ENCODE data around the gene SLIT1.

SLIT1 gene

GRCh38 chr10:97017474-97017903 is 168.3 kb downstream of the SLIT1 start:
- no peak for DNase-seq

GRCh38 chr10:97016728-97017473 is 168.9 kb downstream of the SLIT1 start:
- DNase-seq, result no peak

DNA sequence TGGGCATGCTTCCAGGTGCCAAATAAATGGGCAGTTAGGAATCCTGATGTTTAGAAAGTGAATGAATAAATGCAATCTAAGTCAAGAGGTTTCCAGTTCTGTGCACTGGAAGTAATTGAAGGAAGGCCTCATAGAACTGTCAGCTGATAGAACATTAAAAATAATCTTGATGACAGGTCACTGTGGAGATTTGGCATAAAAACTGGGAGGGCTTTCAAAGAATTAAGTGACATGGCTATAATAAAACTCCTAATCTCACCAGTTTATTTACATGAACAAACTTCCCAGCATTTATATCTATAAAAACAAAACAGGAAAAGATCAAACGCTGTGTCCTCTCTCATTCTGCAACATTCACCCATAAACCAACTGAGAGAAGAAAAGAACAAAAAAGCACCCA is 170.5 kb downstream of the SLIT1 start:
- DNase-seq, result no peak

DNA sequence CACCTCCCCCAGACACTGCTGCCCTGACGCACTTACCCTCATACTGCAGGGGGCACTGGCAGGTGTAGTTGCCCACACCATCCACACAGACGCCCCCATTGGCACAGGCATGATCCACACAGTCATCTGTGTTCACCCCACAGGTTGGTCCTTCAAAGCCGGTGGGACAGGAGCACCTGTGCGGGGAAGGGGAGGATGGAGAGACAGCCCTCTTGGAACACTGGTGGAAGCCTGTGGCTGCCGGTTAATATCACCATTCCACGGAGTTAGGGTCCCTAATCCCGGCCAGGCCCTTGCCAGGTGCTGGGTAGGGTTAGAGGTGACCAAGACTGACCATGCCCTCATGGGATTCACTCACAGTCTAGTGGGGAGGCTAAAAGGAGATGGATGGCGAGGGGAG is 171.8 kb downstream of the SLIT1 start:
- DNase-seq, result no peak

- DNase-seq, result no peak
Observed at GRCh38 chr10:97013568-97013967, 172.2 kb downstream of the SLIT1 start.

- no peak for DNase-seq
Observed at GRCh38 chr10:97012470-97012869, 173.3 kb downstream of the SLIT1 start.

DNA sequence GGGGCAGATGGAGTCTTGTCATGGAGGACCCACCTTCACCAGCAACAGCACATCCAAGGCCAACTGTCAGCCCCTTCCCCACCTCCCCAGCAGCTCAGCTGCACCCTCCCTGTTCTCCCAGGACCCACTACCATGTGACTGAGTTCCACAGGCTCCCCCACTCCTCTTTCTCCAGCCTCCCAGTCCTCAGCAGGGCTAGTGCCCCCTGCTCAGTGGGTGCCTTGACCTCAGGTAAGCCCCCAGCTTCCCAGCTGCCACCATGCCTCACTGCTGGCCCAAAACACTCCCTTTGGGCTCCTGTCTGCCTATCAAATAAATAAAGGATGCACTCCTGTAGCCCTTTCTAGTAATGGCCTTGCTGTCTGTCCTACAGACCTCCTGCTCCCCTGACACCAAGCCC is 174.4 kb downstream of the SLIT1 start:
- DNase-seq, result no peak

DNA sequence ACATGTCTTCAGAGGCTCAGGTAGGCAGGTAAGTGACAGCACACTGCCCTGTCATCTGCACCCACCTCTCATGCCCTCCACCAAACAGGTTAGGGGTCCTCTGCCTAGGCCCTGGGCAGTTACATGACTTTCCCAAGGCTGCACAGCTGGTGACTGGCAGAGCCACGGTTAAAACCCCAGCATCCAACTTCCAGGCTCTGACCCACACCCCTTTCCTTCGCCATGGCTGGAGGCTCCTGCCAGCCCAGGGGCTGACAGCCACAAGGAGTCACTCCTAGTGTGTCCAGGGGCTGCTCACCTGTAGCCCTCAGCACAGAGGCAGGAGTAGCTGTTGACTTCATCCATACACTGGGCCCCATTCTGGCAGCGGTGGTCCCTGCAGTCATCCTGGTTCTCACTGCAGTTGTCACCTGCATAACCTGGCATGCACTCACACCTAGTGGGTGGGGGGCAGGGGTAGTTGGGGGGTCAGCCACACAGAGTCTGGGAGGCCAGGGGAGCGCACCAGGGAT is 175.0 kb downstream of the SLIT1 start:
- no peak for DNase-seq

- no peak for DNase-seq
Observed at GRCh38 chr10:97007417-97007816, 178.3 kb downstream of the SLIT1 start.

- DNase-seq, result no peak
Observed at GRCh38 chr10:97006364-97006763, 179.4 kb downstream of the SLIT1 start.

- no peak for DNase-seq
Observed at GRCh38 chr10:97005349-97005748, 180.4 kb downstream of the SLIT1 start.

DNA sequence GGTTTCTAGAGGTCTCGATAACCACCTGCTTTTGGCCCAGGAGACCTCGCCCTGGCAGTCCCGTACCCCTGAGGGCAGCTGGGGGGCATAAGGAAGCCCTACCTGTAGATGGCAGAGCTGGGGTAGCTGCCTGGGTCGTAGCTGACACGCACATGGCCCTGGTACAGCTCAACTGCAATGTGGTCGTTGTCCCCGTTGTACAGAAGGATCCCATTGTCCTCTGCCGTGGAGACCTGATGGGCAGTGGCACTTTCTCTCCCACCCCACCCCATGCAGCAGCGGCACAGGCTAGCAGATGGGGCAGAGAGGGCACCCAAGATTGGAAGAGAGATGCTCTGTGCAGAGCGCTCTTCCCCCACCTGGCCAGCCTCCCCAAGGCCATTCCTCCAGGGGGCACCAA is 181.2 kb downstream of the SLIT1 start:
- no peak for DNase-seq

GRCh38 chr10:97003804-97004201 is 182.0 kb downstream of the SLIT1 start:
- no peak for DNase-seq

GRCh38 chr10:97003151-97003803 is 182.5 kb downstream of the SLIT1 start:
- no peak for DNase-seq

DNA sequence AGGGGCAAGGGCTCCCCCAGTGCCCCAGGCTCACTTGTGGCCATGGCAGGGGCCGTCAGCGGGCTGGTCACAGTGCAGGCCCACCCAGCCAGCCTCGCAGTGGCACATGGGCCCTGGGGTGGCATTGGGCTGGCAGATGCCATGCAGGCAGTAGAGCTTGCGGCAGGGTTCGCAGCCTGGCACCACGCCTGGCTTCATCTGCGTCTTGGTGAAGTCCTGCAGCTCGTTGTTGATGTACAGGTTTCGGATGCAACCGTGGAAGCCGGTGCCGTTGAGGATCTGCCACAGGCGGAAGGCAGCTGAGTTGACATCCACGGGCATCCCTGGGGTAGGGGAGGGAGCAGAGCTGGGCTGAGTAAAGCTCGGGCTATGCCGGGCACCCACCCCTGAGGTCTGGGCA is 183.1 kb downstream of the SLIT1 start:
- DNase-seq, result no peak

DNA sequence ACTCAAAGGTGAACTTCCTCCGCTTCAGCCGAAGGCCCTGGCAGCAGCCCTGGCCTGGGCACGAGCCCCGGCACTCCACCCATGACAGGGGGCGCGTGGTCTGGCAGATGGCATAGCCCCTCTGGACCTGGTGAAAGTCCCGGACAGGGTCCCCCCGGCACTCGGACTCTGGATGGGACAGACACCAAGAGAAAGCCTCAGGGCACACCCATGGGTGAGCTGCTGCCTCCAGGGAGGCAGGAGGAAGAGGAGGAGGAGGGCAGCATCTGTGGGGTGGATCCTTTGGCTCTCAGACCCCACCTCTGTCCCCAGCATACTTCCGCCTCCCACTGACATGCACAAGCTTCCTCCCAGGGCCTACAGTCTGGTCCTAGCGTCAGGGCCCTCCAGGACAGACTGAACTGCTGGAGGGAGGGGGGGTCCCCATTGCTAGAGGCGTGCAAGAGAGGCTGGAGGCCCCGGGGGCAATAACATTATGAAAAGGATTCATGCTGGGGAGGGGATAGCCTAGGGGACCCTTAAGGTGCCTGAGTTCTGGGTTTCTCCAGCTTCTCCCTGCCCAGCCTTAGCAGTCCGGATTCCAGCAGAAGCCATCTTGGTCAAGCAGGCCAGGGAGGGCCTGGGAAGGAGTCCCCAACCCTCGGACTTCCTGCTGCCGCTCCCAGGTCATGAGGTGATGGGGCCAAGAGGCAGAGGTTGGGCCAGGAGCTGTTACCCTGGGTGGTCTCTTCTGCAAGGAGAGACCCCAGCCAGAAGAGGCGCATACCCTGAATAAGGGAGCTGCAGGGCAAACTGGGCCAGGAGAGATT is 184.4 kb downstream of the SLIT1 start:
- DNase-seq, result no peak

GRCh38 chr10:97000487-97001182 is 185.1 kb downstream of the SLIT1 start:
- no peak for DNase-seq

DNA sequence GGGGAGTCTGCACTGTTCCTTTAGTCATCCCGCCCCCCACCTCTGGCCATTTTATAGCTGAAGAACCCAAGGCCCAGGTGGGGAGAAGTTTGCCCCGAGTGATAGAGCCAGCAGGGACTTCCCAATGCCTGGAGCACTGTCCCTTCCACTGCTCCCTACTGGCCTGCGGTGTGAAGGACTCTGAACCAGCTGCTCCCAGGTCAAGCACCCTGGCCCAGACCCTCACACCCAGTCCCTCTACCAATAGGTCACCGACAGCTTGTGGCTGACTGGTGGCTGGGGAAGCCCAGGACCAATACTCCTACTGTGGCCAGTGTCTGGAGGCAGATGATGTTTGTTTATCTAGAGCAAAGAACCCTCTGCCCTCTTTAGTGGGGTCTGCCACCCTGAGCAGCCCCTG is 185.8 kb downstream of the SLIT1 start:
- no peak for DNase-seq

DNA sequence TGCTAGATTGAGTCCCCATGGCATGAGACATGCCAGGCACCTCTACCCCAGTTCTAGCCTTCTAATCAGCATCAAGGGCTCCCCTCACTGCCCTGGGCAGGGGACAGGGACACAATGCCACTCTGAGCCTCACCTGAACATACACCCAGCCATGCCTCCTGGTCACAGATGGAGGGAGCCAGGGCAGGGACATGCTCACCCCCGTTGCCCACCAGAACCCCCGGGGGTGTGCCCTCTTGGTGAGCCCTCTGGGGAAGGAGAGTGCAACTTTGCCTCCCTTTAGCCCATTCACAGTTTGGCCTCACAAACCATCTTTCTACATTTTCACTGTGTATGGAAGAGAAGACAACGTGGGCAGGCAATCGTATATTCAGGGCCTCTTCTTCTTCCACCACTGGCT is 186.4 kb downstream of the SLIT1 start:
- DNase-seq, result no peak

- DNase-seq, result no peak
Observed at GRCh38 chr10:96998329-96998888, 187.3 kb downstream of the SLIT1 start.

- DNase-seq, result no peak
Observed at GRCh38 chr10:96996275-96996965, 189.3 kb downstream of the SLIT1 start.

DNA sequence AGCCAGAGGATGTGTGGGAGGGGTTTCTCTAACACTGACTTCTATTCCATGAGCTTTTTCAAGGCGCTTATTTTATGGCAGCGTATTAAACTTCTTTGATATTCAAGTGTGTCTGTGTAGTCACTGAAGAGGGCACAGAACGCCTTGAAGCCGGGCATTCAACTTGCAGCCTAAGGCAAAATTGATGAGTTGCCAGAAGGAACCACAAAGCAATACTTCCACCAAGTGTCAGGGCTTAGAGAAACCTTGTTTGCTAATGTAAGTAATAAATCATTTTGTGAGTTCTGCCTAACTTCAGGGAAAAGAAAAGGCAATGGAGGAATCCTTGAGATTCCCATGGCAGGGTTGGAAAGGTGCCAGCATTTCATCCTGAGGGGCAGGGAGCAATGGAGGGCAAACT is 189.9 kb downstream of the SLIT1 start:
- DNase-seq, result no peak

Measured in NCI-H1092 (cell line).